GM23338 (cell line): ENCODE measurements around the gene AKT1S1. TPM values are rescaled to one million over a fixed set of nuclear protein-coding genes. Genes with fewer than 3 reads are reported as not detected.

Source experiments
- ATAC-seq: fragments of 200-7000 bp; cut with Tn5 transposase; 3 replicates; pipeline ENCODE4 v1.9.1; 2020
- DNase-seq: peaks from one replicate; pipeline ENCODE4 v3.0.0-alpha.2; 2015; ENCODE audit warnings: low spot score
- H2AFZ ChIP-seq: fragments of 200-600 bp; sonication (generic); 2 replicates; pipeline ENCODE4 v1.8.0; 2016; ENCODE audit warnings: antibody characterized with exemption, mild to moderate bottlenecking, moderate library complexity
- H3F3A ChIP-seq: fragments of 200-600 bp; sonication (generic); replicated peaks from 2 replicates; pipeline ENCODE4 v1.8.0; 2017; ENCODE audit warnings: antibody characterized with exemption, mixed run types, low read depth
- H3K27ac ChIP-seq: fragments of 200-600 bp; sonication (generic); 2 replicates; pipeline ENCODE4 v1.6.1; 2016; ENCODE audit warnings: low read depth
- H3K27me3 ChIP-seq: fragments of 200-600 bp; sonication (generic); 2 replicates; pipeline ENCODE4 v1.8.0; 2016; ENCODE audit warnings: mild to moderate bottlenecking, mixed run types, moderate library complexity; ENCODE audit not compliant: insufficient read depth
- H3K36me3 ChIP-seq: fragments of 200-600 bp; sonication (generic); 2 replicates; pipeline ENCODE4 v1.8.0; 2016; ENCODE audit warnings: mild to moderate bottlenecking; ENCODE audit not compliant: insufficient read depth
- H3K4me1 ChIP-seq: fragments of 200-600 bp; sonication (generic); 2 replicates; pipeline ENCODE4 v1.8.0; 2016; ENCODE audit warnings: mild to moderate bottlenecking, moderate library complexity; ENCODE audit not compliant: insufficient read depth
- H3K4me2 ChIP-seq: fragments of 200-600 bp; sonication (generic); 2 replicates; pipeline ENCODE4 v1.7.1; 2017; ENCODE audit warnings: mixed run types
- H3K4me3 ChIP-seq: fragments of 200-600 bp; sonication (generic); 2 replicates; pipeline ENCODE4 v1.6.1; 2016; ENCODE audit warnings: mixed run types
- H3K79me2 ChIP-seq: fragments of 200-600 bp; sonication (generic); replicated peaks from 2 replicates; pipeline ENCODE4 v1.8.0; 2017; ENCODE audit warnings: mild to moderate bottlenecking; ENCODE audit not compliant: insufficient read depth
- H3K9me2 ChIP-seq: fragments of 200-600 bp; sonication (generic); 2 replicates; pipeline ENCODE4 v1.8.0; 2017; ENCODE audit not compliant: insufficient read depth
- H4K20me1 ChIP-seq: fragments of 200-600 bp; sonication (generic); replicated peaks from 2 replicates; pipeline ENCODE4 v1.8.0; 2017; ENCODE audit warnings: mild to moderate bottlenecking; ENCODE audit not compliant: insufficient read depth
- H3K27ac Mint-ChIP-seq: 2 replicates; pipeline ENCODE4 v1.8.0; 2020; ENCODE audit warnings: inconsistent platforms, mild to moderate bottlenecking, moderate library complexity, mixed read lengths
- H3K27me3 Mint-ChIP-seq: 3 replicates; pipeline ENCODE4 v1.8.0; 2022; ENCODE audit warnings: low read depth, mild to moderate bottlenecking, moderate library complexity, mixed read lengths, inconsistent platforms; ENCODE audit not compliant: insufficient read depth, poor library complexity
- H3K36me3 Mint-ChIP-seq: 3 replicates; pipeline ENCODE4 v1.8.0; 2021; ENCODE audit warnings: low read depth, mild to moderate bottlenecking, inconsistent platforms, moderate library complexity, mixed read lengths
- H3K4me1 Mint-ChIP-seq: 3 replicates; pipeline ENCODE4 v1.8.0; 2020; ENCODE audit warnings: mild to moderate bottlenecking, inconsistent platforms, mixed read lengths
- H3K4me3 Mint-ChIP-seq: 3 replicates; pipeline ENCODE4 v1.8.0; 2021; ENCODE audit warnings: moderate library complexity, mild to moderate bottlenecking, inconsistent platforms, mixed read lengths
- H3K9me3 Mint-ChIP-seq: 3 replicates; pipeline ENCODE4 v1.8.0; 2020; ENCODE audit warnings: moderate library complexity, mild to moderate bottlenecking, inconsistent platforms, mixed read lengths
- CREB1 ChIP-seq: fragments of 250-450 bp; sonication (Bioruptor Pico); IDR thresholded peaks from 2 replicates; pipeline ENCODE4 v1.5.0; 2020; ENCODE audit warnings: low read depth, mild to moderate bottlenecking, moderate library complexity
- CTCF ChIP-seq, 2 experiments: fragments of 200-600 bp in 1 of 2; sonication (generic) in 1 of 2; conservative IDR thresholded peaks; 2 replicates each; pipeline versions ENCODE4 v1.5.1 to v1.6.1; 2016 to 2017; ENCODE audit warnings: antibody characterized with exemption in 2 of 2, low read depth in 2 of 2, mild to moderate bottlenecking in 2 of 2, moderate library complexity in 1 of 2
- EZH2 ChIP-seq: fragments of 200-600 bp; sonication (generic); IDR thresholded peaks from one replicate; pipeline ENCODE4 v1.8.0; 2017; ENCODE audit warnings: antibody characterized with exemption, mild to moderate bottlenecking, low read depth; ENCODE audit not compliant: unreplicated experiment
- EZH2phosphoT487 ChIP-seq: fragments of 200-600 bp; sonication (generic); IDR thresholded peaks from one replicate; pipeline ENCODE4 v1.8.1; 2018; ENCODE audit warnings: antibody characterized with exemption; ENCODE audit not compliant: unreplicated experiment
- JUNB ChIP-seq: IDR thresholded peaks from one replicate; pipeline ENCODE4 v1.6.1; 2016; ENCODE audit warnings: antibody characterized with exemption; ENCODE audit not compliant: unreplicated experiment
- NANOG ChIP-seq: IDR thresholded peaks from 2 replicates; pipeline ENCODE4 v1.6.1; 2016; ENCODE audit warnings: antibody characterized with exemption, borderline replicate concordance
- POLR2AphosphoS5 ChIP-seq: IDR thresholded peaks from 2 replicates; pipeline ENCODE4 v1.6.1; 2016; ENCODE audit warnings: antibody characterized with exemption, low read depth
- STAT1 ChIP-seq: IDR thresholded peaks from one replicate; pipeline ENCODE4 v1.6.1; 2016; ENCODE audit warnings: antibody characterized with exemption; ENCODE audit not compliant: unreplicated experiment
- ZNF331 ChIP-seq: fragments of 250-450 bp; sonication (Bioruptor Pico); IDR thresholded peaks from 2 replicates; pipeline ENCODE4 v1.5.0; 2020; ENCODE audit warnings: low read depth, mild to moderate bottlenecking, moderate library complexity
- polyA plus RNA-seq: library from polyadenylated mRNA; unstranded; fragments of >200 nt; fragmentation: Nextera tagmentation; extraction: Ambion mirVana; gene quantifications from 2 replicates; pipeline ENCODE4 v1.2.1, GENCODE V29; 2016
- total RNA-seq: library from RNA; depleted of rRNA; stranded (reverse); fragments of >200 nt; shearing (Covaris generic); gene quantifications from 2 replicates; pipeline ENCODE4 v1.2.3, GENCODE V29; 2014
- TF ChIP-seq, protein P1 (sequence below): IDR thresholded peaks from one replicate; pipeline ENCODE4 v1.6.1; 2018; ENCODE audit warnings: antibody characterized with exemption; ENCODE audit not compliant: unreplicated experiment
- TF ChIP-seq, protein P2 (sequence below): IDR thresholded peaks from 2 replicates; pipeline ENCODE4 v1.6.1; 2016; ENCODE audit warnings: antibody characterized with exemption

AKT1S1 gene
- total and polyA plus RNA-seq, 2 experiments from 2014 or later: 21.5 to 28.6 TPM

DNA sequence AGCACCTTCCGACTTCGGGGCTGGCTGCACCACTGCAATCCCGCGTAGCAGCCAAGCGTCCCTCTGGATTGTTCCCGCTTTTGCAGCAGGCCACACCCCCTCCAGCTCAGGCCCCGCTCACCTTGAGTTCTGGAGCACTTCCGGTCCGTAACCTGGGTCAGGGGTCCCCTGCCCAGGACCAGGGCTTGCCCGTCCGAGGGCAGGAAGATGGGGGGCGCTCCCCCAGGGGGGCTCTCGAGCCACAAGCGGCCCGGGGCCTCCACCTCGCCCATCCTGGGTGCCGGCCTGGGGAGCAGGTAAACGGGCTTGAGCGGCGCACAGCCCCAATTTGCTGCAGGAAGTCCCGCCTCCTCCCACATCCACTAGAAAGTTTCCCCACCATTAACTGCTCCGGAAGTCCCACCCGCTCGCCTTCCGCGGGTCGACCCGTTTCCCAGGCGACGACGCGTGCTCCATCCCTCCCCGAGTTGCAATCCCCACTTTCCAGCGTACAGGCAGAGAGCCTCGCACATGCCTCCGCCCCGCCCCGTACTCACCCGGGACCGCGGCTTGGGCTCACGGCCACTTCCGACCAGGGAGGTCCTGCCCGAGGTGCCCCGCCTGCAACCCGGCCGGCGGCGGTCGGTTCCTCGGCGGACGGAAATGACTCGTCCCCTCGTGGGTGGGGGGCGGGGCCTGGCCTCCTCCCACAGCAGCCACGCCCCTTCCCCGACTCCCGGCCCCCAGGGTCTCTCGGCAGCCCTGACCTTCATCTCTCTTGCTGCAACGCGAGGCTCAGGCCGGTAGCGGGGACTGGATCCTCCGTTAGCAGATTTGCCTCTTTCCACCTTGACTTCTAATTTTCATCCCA, 10.0 kb downstream of the AKT1S1 start, which contains the start of gene PNKP:
PNKP (minus strand) TSS at position 644 of the 850 bp plus-strand sequence; CDS start at position 272, 372 bp downstream.
- ATAC-seq: peak; percentile 46
- DNase-seq: peak; percentile 95
- H3K9me3 Mint-ChIP-seq: peaks cover 10% of the 10 kb centered on the region
- peak within 1 kb of the TSS; percentile 91 for H2AFZ ChIP-seq
- H3K4me3 ChIP-seq: peak within 1 kb of the TSS; percentile 99
- H3K9me2 ChIP-seq: no peaks in the 10 kb centered on the region
- H4K20me1 ChIP-seq: peaks cover 17% of the 10 kb centered on the region
- peak within 1 kb of the TSS; percentile 93 for H3K4me2 ChIP-seq
- H3K36me3 ChIP-seq: peaks cover 15% of the 10 kb centered on the region
- peak within 1 kb of the TSS; percentile 94 for H3K27ac ChIP-seq
- peaks cover 46% of the 10 kb centered on the region for H3K36me3 Mint-ChIP-seq
- H3K4me1 Mint-ChIP-seq: peaks cover 39% of the 10 kb centered on the region
- no peak for TF ChIP-seq NANOG
- TF ChIP-seq CREB1 (CRISPR knock-in tag): peak; percentile 75
- TF ChIP-seq, protein P1, sequence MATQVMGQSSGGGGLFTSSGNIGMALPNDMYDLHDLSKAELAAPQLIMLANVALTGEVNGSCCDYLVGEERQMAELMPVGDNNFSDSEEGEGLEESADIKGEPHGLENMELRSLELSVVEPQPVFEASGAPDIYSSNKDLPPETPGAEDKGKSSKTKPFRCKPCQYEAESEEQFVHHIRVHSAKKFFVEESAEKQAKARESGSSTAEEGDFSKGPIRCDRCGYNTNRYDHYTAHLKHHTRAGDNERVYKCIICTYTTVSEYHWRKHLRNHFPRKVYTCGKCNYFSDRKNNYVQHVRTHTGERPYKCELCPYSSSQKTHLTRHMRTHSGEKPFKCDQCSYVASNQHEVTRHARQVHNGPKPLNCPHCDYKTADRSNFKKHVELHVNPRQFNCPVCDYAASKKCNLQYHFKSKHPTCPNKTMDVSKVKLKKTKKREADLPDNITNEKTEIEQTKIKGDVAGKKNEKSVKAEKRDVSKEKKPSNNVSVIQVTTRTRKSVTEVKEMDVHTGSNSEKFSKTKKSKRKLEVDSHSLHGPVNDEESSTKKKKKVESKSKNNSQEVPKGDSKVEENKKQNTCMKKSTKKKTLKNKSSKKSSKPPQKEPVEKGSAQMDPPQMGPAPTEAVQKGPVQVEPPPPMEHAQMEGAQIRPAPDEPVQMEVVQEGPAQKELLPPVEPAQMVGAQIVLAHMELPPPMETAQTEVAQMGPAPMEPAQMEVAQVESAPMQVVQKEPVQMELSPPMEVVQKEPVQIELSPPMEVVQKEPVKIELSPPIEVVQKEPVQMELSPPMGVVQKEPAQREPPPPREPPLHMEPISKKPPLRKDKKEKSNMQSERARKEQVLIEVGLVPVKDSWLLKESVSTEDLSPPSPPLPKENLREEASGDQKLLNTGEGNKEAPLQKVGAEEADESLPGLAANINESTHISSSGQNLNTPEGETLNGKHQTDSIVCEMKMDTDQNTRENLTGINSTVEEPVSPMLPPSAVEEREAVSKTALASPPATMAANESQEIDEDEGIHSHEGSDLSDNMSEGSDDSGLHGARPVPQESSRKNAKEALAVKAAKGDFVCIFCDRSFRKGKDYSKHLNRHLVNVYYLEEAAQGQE: no peak
- TF ChIP-seq, protein P2, sequence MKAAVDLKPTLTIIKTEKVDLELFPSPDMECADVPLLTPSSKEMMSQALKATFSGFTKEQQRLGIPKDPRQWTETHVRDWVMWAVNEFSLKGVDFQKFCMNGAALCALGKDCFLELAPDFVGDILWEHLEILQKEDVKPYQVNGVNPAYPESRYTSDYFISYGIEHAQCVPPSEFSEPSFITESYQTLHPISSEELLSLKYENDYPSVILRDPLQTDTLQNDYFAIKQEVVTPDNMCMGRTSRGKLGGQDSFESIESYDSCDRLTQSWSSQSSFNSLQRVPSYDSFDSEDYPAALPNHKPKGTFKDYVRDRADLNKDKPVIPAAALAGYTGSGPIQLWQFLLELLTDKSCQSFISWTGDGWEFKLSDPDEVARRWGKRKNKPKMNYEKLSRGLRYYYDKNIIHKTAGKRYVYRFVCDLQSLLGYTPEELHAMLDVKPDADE: 0 out of 2 replicates have a peak, but pooled peaks have one; percentile 67
- TF ChIP-seq STAT1: no peak
- no peak for TF ChIP-seq EZH2phosphoT487
- peak; percentile 86 for TF ChIP-seq POLR2AphosphoS5
- peaks cover 22% of the 10 kb centered on the region for H3K27me3 Mint-ChIP-seq
- no peak within 1 kb of the TSS; the same call in 1 of the 3 replicates for H3K4me3 Mint-ChIP-seq
- no peaks in the 10 kb centered on the region for H3K27me3 ChIP-seq
- H3K4me1 ChIP-seq: peaks cover 19% of the 10 kb centered on the region
- peaks cover 38% of the 10 kb centered on the region for H3F3A ChIP-seq
- peak within 1 kb of the TSS; percentile 98 for H3K27ac Mint-ChIP-seq
- peaks cover 23% of the 10 kb centered on the region for H3K79me2 ChIP-seq

- H3K36me3 ChIP-seq: peaks cover 15% of the 10 kb centered on the region
- peaks cover 17% of the 10 kb centered on the region for H4K20me1 ChIP-seq
- ATAC-seq: no peak
- peaks cover 51% of the 10 kb centered on the region for H3F3A ChIP-seq
- no peak for DNase-seq
- Mint-ChIP-seq H3K4me1 (peaks cover 39% of the 10 kb centered on the region), H3K27ac (no peak overlapping the region), H3K9me3 (peaks cover 10% of the 10 kb centered on the region), H3K36me3 (peaks cover 52% of the 10 kb centered on the region), H3K4me3 (no peak overlapping the region; the same call in 1 of the 3 replicates), H3K27me3 (peaks cover 29% of the 10 kb centered on the region)
- H3K9me2 ChIP-seq: no peaks in the 10 kb centered on the region
- H2AFZ ChIP-seq: no peak overlapping the region
- H3K4me2 ChIP-seq: no peak overlapping the region
- H3K27ac ChIP-seq: 0 out of 2 replicates have a peak overlapping the region, but pooled peaks have one; percentile 9
- H3K4me1 ChIP-seq: peaks cover 13% of the 10 kb centered on the region
- H3K27me3 ChIP-seq: no peaks in the 10 kb centered on the region
- no peak overlapping the region for H3K4me3 ChIP-seq
- peaks cover 23% of the 10 kb centered on the region for H3K79me2 ChIP-seq
- TF ChIP-seq JUNB (no peak), CTCF (conservative IDR thresholded peaks at IDR 0.05; ENCODE audit: low read depth in 2 of 2) (no peak), EZH2 (no peak), CREB1 (CRISPR knock-in tag) (no peak), NANOG (no peak), EZH2phosphoT487 (no peak), STAT1 (no peak), ZNF331 (CRISPR knock-in tag) (no peak)
- TF ChIP-seq, protein P2: no peak
These were observed 12.3 kb downstream of the AKT1S1 start for GRCh38 chr19:49864890-49865289.
